H1 (cell line): ENCODE measurements around the gene CDC42. TPM values are rescaled to one million over a fixed set of nuclear protein-coding genes. Genes with fewer than 3 reads are reported as not detected.

Experiments
- ATF2 ChIP-seq: IDR thresholded peaks from 2 replicates; pipeline ENCODE4 v1.6.1; 2012; ENCODE audit warnings: low read length, inconsistent platforms
- KDM1A ChIP-seq: fragments of 200-600, 300-600 bp; sonication (generic); IDR thresholded peaks from 2 replicates; pipeline ENCODE4 v1.7.1; 2016; ENCODE audit warnings: mild to moderate bottlenecking, low read length, borderline replicate concordance
- SIRT6 ChIP-seq: IDR thresholded peaks from one replicate; pipeline ENCODE4 v1.7.1; 2012; ENCODE audit warnings: low read length, inconsistent platforms
- TEAD4 ChIP-seq: IDR thresholded peaks from 2 replicates; pipeline ENCODE4 v1.6.1; 2012; ENCODE audit warnings: low read depth, low read length, inconsistent platforms, mixed read lengths
- polyA plus RNA-seq, 7 experiments: library from polyadenylated mRNA; depleted of rRNA in 3 of 7; stranded (reverse) in 5 of 7; unstranded in 2 of 7; fragments of >200 nt in 5 of 7; fragments of 200-250 nt in 2 of 7; gene quantifications; 1 replicate in 5 of 7; 2 replicates in 1 of 7; 4 replicates in 1 of 7; pipeline versions ENCODE4 v1.2.1 to v1.2.3, GENCODE V29; 2011 to 2013; ENCODE audit warnings: missing spikeins in 2 of 7, mixed read lengths in 2 of 7
- total RNA-seq: library from RNA; stranded (reverse); fragmentation: NEBNext Ultra II Directional; extraction: Animal tissue kit (Norgen Biotek cat#: 25700); gene quantifications from 2 replicates; pipeline ENCODE4 v1.2.1, GENCODE V29; 2021

Gene CDC42
- total and polyA plus RNA-seq, 2 of the 8 experiments (the other 6 are each of a cell fraction or from before 2014, with no cell fraction given): 110 to 179 TPM

GRCh38 chr1:22030473-22030872 lies 22.0 kb upstream of the CDC42 start (continued):
- TF ChIP-seq ATF2 (no peak), TEAD4 (no peak), SIRT6 (no peak), KDM1A (no peak)
